HG02798 (cell line): ENCODE results near the gene GIMAP4.
"Not testable (repeated sequence)": the region's sequence is repeated elsewhere in the genome, so short reads cannot be mapped to it uniquely, and the experiment has no call there.

ENCODE experiments used
- ATAC-seq: cut with Tn5 transposase; IDR thresholded peaks from one replicate; pipeline ENCODE4 v1.9.1; 2021; ENCODE audit warnings: mild to moderate bottlenecking; ENCODE audit not compliant: unreplicated experiment, poor library complexity

Gene GIMAP4

DNA sequence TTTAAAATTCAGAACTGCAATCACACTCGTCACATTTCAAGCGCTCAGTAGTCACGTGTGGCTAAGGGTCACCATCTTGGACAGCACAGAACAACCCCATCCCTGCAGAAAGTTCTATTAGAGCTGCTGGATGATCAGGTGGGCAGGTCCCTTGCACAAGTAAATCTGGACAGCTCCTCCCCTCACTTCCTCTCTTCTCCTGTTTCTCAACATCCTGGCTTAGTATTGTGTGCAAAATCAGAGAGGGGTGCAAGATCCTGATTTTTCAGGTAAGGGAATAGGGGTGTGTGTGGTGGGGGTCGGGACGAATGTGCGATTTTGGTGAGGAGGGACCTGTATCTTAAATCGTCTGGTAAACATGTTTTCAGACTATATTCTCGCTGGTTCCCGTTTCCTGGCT lies at the start of gene GIMAP4:
Gene GIMAP4 (plus strand): TSS at position 222 of the 400 bp plus-strand sequence. CDS start 2,512 bp downstream, outside the sequence.
- ATAC-seq, result no peak

DNA sequence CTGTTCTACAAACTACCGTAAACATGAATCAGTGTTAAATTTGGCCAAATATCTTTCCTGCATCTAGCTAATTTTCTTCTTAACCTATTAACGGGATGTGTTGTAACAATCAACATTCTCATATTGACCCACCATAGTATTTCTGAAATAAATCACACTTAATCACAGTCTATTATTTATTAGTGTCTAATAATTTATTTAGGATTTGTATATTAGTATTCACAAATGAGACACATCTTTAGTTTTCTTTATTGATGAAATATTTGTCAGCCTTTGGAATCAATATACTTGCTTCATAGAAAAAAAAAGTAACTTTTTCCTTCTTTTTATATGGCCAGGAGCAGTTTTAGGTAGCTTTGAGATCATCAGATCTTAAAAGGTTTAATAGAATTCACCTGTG lies 47.9 kb upstream of the GIMAP4 start:
- ATAC-seq, result no peak

DNA sequence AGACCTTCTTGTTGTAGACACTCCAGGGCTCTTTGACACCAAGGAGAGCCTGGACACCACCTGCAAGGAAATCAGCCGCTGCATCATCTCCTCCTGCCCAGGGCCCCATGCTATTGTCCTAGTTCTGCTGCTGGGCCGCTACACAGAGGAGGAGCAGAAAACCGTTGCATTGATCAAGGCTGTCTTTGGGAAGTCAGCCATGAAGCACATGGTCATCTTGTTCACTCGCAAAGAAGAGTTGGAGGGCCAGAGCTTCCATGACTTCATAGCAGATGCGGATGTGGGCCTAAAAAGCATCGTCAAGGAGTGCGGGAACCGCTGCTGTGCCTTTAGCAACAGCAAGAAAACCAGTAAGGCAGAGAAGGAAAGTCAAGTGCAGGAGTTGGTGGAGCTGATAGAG lies 47.0 kb upstream of the GIMAP4 start:
- no peak for ATAC-seq

DNA sequence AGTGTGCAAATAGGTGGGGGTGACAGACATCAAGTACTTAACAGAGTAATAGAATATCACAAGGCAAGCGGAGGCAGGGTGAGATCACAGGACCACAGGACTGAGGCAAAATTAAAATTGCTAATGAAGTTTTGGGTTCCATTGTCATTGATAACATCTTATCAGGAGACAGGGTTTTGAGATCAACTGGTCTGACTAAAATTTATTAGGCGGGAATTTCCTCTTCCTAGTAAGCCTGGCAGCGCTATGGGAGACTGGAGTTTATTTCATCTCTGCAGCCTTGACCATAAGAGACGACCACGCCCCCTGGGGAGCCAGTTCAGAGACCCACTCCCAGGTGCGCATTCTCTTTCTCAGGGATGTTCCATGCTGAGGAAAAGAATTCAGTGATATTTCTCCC lies 44.3 kb upstream of the GIMAP4 start:
- ATAC-seq, result not testable (repeated sequence)

DNA sequence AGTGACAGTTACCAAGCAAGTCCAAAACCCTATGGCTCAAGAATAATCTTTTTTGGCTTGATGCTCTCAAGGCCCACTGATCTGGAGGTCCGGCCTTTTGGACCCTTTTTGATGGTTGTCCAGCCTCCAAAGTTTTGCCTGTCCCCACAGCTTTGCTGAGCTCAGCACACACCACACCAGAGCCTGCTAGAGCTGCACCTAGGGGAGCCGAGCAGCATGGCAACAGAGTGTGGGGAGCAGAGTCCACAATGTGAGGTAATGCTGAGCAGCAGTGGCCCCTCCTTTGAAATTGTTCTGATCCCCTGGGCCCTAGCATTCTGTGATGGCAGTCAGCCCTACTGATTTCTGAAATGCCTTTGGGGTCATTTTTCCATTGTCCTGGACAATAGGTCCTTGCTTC lies 43.2 kb upstream of the GIMAP4 start:
- no peak for ATAC-seq

DNA sequence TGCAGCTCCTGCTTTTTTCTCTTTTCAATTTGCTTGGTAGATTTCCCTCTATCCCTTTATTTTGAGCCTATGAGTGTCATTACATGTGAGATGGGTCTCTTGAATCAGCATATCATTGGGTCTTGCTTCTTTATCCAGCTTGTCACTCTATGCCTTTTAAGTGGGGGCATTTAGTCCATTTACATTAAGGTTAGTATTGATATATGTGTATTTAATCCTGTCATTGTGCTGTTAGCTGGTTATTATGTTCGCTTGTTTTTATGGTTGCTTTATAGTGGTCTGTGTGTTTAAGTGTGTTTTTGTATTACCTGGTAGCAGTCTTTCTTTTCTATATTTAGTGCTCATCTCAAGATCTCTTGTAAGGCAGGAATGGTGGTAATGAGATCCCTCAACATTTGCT lies 35.5 kb upstream of the GIMAP4 start:
- ATAC-seq, result no peak

DNA sequence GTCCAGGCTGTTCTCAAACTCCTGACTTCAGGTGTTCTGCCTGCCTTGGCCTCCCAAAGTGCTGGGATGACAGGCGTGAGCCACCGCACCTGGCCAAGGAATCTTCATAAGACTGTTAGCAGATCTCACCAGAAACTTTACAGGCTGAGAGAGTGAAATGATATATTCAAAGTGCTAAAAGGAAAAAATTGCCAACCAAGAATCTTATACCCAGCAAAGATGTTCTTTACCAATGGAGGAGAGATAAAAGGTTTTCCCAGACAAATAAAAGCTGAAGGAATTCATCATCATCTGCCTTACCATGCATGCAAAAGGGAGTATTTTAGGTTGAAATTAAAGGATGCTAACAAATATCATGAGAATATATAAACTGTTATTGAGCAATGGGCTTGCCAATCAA lies 28.9 kb upstream of the GIMAP4 start:
- no peak for ATAC-seq

DNA sequence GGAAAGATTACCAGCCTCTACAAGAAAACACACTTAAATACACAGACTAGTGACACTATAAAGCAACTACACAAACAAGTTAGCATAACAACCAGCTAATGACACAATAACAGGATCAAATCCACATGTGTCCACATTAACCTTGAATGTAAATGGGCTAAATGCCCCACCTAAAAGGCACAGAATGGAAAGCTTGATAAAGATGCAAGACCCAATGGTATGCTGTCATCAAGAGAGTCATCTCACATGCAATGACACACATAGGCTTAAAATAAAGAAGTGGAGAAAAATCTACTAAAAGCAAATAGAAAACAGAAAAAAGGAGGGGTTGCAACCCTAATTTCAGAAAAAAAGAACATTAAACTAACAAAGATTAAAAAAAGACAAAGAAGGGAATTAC lies 14.0 kb upstream of the GIMAP4 start:
- no peak for ATAC-seq

DNA sequence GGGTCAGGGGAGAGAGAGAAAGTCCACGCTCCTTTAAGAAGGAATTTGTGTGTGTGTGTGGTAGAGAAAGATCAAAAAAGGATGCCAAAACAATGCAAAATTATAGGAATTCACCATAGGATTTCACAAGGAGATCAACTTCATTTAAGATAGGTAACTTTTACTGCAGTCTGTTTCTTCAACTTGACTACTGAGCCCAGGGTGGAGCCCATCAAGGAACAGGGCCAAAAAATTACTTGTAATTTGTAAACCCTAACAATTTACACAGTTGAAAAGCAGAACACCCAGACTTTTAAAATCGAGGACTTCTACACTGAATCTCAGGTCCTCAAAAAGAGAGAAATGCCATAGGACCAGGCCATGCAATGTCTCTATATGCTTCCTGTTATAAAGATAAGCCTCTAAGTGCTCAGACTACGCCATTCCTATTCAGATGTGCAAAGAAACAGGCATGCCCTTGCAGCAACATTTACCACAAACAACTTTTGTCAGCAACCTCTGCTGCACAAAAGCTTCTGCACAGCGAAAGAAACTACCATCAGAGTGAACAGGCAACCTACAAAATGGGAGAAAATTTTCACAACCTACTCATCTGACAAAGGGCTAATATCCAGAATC lies 10.6 kb upstream of the GIMAP4 start:
- ATAC-seq, result no peak

DNA sequence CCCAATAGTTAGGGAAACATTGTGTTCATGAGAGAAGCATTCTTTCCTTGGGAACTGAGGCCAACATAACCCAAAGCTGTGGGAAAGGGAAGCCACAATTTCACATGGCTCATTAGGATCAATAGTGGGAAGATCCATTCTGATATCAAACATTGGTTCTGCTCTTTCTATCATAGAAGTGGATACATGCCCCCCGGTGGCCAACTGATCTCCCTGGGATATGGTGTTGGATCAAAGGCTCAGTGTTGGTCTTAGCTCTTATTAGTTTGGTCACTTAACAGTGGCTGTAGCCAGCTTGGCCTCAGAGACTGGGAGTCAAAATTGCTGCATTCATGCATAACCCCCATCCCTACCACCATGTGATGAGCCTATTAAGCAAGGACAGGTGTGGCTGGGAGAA lies 6.7 kb upstream of the GIMAP4 start:
- no peak for ATAC-seq

DNA sequence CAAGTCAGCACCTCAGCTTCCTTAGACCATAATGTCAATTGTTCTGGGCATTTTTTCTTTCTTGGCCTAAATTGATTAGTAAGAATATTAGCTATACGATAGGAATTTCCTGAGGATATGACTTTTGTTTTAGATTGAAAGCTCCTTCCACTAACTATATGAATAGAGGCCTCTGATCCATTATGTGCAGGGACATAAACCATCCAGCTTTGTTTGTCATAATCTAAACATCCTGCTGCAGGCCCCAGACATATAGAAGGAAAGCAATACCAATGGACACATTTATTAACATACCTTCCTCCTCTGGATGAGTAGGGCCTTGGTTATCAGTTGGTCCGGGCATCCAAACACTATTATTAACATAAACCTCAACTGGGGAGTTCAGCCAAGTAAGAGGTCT lies 4.3 kb upstream of the GIMAP4 start:
- ATAC-seq, result no peak

DNA sequence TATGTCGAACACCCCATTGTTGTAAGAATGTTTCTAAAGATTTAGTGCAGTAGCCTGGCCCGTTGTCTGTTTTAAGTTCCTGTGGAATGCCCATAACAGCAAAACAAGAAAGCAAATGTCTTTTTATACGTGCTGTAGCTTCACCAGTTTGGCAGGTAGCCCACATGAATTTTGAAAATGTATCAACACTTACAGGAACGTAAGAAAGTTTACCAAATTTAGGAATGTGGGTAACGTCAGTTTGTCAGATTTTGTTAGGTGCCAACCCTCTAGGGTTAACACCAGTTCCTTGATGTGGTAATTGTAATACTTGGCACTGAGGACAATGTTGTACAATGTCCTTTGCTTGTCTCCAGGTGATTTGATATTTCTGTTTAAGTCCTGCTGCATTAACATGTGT lies 3.2 kb upstream of the GIMAP4 start:
- ATAC-seq, result no peak

DNA sequence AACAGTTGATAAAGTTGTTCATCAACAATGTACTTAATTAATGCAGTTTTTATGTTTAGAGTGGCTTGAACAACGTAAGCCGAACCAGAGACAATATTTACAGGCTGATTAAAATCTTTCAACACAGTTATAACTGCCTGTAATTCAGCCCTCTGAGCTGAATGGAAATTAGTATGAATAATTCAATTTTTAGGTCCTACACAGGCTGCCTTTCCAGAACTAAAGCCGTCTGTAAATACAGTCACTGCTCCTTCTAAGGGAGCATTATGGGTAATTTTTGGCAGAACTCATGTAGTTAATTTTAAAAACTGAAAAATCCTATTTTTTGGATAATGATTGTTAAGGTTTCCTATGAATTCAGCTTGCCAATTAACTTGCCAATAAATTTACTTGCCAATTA lies 2.6 kb upstream of the GIMAP4 start:
- no peak for ATAC-seq

DNA sequence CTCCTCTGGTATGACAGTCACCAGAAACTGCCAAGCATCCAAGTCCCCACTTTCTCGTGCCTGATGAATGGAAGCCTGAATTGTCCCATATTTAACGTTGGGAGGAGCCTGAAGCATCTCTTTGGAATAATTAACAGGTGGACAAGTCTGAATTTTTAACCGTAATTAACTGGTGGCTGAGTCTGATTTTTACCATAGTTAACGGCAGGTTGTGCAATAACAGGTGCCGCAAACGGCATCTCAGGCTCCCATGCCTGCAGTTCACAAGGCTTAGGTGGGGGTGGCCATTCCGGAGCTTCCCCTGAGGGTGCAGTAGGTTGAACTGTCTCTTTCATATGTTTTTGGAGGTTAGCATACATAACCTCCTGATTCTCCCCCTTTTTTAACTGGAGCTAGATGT lies 2.0 kb upstream of the GIMAP4 start:
- ATAC-seq, result no peak

DNA sequence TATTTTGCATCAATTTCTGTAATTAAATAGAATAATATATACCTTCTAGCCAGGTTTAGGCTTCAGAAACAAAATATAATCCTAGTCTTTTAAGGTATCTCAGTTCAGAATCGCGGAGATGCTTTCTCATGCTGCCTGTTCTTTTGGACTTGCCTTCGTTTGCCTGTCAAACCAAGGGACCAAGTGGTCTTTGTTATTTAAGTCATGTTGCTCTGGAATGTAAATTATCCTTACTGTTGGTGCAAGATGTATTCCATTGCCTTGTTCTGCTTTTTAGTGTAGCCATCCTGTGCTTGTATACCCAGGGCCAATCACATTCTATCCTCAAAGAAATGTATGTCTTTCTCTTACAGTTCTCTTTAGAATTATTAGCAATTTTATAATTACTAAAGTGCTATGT lies 1.1 kb upstream of the GIMAP4 start:
- no peak for ATAC-seq

DNA sequence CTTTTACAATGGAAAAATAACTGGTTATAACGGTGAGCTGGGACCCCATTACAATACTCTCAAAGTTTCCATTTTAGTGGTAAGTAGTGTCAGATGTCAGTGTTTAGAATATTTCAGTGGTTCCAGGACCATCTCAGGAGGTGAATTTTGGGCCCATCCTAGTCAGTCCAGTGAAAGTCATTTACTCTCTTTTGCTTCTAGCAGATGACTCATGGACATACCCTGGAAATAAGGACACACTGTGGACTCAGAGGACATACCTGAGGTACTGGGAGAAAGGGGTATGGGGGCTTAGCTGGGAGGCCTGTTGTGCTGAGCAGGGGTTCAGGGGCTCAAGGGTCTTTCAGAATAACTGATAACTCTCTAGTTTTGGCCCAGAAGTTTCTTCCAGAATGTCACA lies 618 bp upstream of the GIMAP4 start:
- ATAC-seq, result no peak

DNA sequence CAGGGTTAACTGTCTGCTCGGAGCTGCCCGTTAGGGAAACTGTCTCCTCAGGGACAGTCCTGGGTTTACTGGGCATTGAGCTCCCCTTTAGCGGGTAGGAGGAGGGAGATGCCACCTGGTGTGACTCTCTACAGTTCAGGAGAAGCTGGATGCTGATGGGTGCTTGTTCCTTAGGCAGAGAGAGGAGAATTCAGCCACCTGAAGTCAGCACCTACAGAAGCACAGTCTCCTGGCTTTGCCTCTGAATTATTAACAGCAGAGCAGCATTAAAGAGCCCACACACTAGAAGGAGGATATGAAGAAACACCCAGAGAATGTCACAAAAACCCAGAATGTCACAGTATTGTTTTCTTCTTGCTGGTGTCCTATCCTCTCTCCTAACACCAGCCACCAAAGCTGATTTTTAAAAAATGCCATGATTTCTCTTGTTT lies 696 bp downstream of the GIMAP4 start:
- ATAC-seq, result no peak

DNA sequence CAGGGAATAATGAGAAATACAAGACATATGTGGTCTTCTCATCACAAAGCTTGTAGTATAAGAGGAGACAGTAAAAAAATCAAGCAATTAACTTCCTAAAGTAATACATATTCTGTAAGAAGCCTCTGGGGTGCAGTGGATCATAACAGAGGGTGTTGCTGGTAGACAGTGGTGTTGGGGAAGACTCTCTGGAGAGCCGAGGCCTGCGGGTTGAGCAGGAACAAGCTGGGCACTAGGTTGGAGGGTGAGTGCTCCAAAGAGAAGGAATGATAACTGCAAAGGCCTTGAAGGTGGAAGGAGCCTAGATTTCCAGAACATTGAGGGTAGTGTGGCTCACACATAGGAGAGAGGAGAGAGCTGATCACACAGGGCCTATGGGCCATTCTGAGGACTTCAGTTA lies 1.5 kb downstream of the GIMAP4 start:
- ATAC-seq, result no peak

DNA sequence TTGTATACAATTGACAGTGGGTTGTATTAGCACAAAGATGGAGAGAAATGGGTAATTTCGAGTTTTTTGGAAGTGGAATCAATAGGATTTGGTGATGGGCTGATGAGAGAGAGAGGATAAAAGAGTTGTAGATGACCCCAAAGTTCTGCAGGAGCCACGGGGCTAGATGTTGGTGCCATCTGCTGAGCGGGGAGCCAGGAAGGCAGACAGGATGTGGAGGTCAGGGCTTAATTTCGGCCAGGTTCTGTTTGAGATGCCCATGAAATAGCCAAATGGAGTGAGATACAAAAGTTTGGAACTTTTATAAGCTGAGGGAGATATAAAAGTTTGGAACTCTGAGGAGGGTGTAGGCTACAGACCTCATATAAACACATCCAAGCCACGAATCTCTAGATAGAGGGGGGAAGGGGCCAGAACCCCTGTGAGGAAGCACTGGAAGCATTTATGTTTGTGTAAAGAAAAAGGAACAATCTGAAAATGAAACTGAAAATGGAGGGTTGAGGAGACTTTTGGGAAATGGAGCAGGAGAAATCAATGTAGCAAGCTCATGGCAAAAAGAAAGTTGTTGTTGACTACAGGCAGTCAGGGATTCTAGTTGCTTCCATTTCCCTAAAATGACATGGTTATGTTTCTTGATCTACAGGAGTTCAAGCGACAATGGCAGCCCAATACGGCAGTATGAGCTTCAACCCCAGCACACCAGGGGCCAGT lies 2.2 kb downstream of the GIMAP4 start:
- ATAC-seq, result no peak

DNA sequence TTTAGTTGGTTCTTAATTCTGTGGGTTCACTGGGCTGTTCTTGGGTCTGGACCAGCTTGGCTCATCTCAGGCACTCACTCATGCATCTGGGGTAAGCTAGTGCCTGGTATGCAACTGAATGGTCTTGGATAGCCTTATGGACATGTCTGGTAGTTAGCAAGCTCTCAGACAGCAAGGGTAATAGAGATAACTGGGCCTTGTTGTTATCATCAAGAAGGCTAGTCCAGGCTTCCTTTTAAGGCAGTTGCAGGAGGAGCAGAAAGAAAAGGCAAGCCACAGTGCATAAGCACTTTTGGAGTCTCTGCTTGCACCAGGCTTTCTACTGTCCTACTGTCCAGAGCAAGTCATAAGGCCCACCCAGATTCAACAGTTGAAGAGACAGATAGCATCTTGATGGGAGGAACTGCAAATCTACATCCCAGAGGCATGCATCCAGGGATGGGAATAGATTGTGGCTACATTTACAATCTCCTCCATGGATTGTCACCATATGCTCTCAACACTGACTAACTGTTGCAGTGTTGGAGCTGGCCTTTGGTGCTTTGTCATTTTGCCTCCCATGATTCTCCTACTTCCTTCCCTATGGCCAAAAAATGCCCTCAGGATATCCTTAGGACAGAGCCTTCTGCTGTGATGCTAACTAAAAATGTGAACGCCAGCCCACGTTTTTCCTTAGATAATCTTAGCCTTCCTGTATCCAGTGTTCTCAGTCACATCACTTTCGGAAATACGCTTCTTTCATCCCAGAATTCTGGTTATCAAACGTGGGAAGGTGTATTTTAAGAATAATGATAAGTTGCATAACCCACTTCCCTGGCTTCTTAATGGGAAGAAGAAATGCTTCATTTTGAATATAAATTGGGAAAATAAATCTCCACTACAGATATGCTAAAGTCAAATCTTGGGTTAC lies 3.6 kb downstream of the GIMAP4 start:
- ATAC-seq, result no peak

DNA sequence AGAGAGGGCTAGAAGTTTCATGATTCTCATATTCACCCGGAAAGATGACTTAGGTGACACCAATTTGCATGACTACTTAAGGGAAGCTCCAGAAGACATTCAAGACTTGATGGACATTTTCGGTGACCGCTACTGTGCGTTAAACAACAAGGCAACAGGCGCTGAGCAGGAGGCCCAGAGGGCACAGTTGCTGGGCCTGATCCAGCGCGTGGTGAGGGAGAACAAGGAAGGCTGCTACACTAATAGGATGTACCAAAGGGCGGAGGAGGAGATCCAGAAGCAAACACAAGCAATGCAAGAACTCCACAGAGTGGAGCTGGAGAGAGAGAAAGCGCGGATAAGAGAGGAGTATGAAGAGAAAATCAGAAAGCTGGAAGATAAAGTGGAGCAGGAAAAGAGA lies 5.3 kb downstream of the GIMAP4 start:
- no peak for ATAC-seq
